Measurements from ENCODE around the gene HK1. TPM values are rescaled to one million over a fixed set of nuclear protein-coding genes. Genes with fewer than 3 reads are reported as not detected.

Gene HK1
- polyA plus RNA-seq, 2 donors, result 52.1 to 105 TPM

- peaks cover 3 to 14% of the 10 kb centered on the region in 2 donors for H3K4me1 ChIP-seq (ENCODE audit: control insufficient read depth in 2 of 2, insufficient read depth in 2 of 2, low read length in 1 of 2)
- WGBS, 2 donors, result 49 to 52% methylated on average over 13 of the region's 13 CpGs
- no peaks in the 10 kb centered on the region for H3K27me3 ChIP-seq (ENCODE audit: control insufficient read depth in 1 of 2, insufficient read depth in 2 of 2, low read length in 2 of 2)
- H3K4me3 ChIP-seq (ENCODE audit: low read depth in 1 of 2, low read length in 2 of 2), result no peak overlapping the region
- H3K27ac ChIP-seq (ENCODE audit: low read depth in 2 of 2, low read length in 1 of 2), result peak overlapping the region; percentile 40 to 86
- peaks cover 0 to 2% of the 10 kb centered on the region in 2 donors for H3K36me3 ChIP-seq (ENCODE audit: control insufficient read depth in 2 of 2, insufficient read depth in 2 of 2, low read length in 1 of 2)
- no peaks in the 10 kb centered on the region for H3K9me3 ChIP-seq (ENCODE audit: control insufficient read depth in 2 of 2, insufficient read depth in 1 of 2, low read depth in 1 of 2, low read length in 1 of 2)
These were observed 143.5 kb downstream of the HK1 start for GRCh38 chr10:69421611-69422308.

- no peak overlapping the region for H3K4me3 ChIP-seq (ENCODE audit: low read depth in 1 of 2, low read length in 2 of 2)
- 88 to 91% methylated on average over 4 of the region's 4 CpGs for WGBS, 2 donors
- H3K4me1 ChIP-seq (ENCODE audit: control insufficient read depth in 2 of 2, insufficient read depth in 2 of 2, low read length in 1 of 2), result peaks cover 3 to 14% of the 10 kb centered on the region in 2 donors
- H3K36me3 ChIP-seq (ENCODE audit: control insufficient read depth in 2 of 2, insufficient read depth in 2 of 2, low read length in 1 of 2), result peaks cover 0 to 2% of the 10 kb centered on the region in 2 donors
- peak overlapping the region; percentile 19 to 51 for H3K27ac ChIP-seq (ENCODE audit: low read depth in 2 of 2, low read length in 1 of 2)
- no peaks in the 10 kb centered on the region for H3K9me3 ChIP-seq (ENCODE audit: control insufficient read depth in 2 of 2, insufficient read depth in 1 of 2, low read depth in 1 of 2, low read length in 1 of 2)
- no peaks in the 10 kb centered on the region for H3K27me3 ChIP-seq (ENCODE audit: control insufficient read depth in 1 of 2, insufficient read depth in 2 of 2, low read length in 2 of 2)
These were observed 144.4 kb downstream of the HK1 start for GRCh38 chr10:69422676-69423075.

GRCh38 chr10:69425041-69425440 is 146.7 kb downstream of the HK1 start:
- WGBS, 2 donors, result 95 to 96% methylated on average over 2 of the region's 2 CpGs
- no peak overlapping the region for H3K27ac ChIP-seq (ENCODE audit: low read depth in 2 of 2, low read length in 1 of 2)
- H3K9me3 ChIP-seq (ENCODE audit: control insufficient read depth in 2 of 2, insufficient read depth in 1 of 2, low read depth in 1 of 2, low read length in 1 of 2), result no peaks in the 10 kb centered on the region
- peaks cover 0 to 2% of the 10 kb centered on the region in 2 donors for H3K36me3 ChIP-seq (ENCODE audit: control insufficient read depth in 2 of 2, insufficient read depth in 2 of 2, low read length in 1 of 2)
- peaks cover 2 to 14% of the 10 kb centered on the region in 2 donors for H3K4me1 ChIP-seq (ENCODE audit: control insufficient read depth in 2 of 2, insufficient read depth in 2 of 2, low read length in 1 of 2)
- H3K27me3 ChIP-seq (ENCODE audit: control insufficient read depth in 1 of 2, insufficient read depth in 2 of 2, low read length in 2 of 2), result no peaks in the 10 kb centered on the region
- H3K4me3 ChIP-seq (ENCODE audit: low read depth in 1 of 2, low read length in 2 of 2), result no peak overlapping the region

- Histone ChIP-seq H3K36me3 (ENCODE audit: control insufficient read depth in 2 of 2, insufficient read depth in 2 of 2, low read length in 1 of 2) (peaks cover 0 to 2% of the 10 kb centered on the region in 2 donors), H3K4me1 (ENCODE audit: control insufficient read depth in 2 of 2, insufficient read depth in 2 of 2, low read length in 1 of 2) (peaks cover 2 to 14% of the 10 kb centered on the region in 2 donors), H3K27ac (ENCODE audit: low read depth in 2 of 2, low read length in 1 of 2) (peak overlapping the region; percentile 48 to 49), H3K4me3 (ENCODE audit: low read depth in 1 of 2, low read length in 2 of 2) (no peak overlapping the region), H3K9me3 (ENCODE audit: control insufficient read depth in 2 of 2, insufficient read depth in 1 of 2, low read depth in 1 of 2, low read length in 1 of 2) (no peaks in the 10 kb centered on the region), H3K27me3 (ENCODE audit: control insufficient read depth in 1 of 2, insufficient read depth in 2 of 2, low read length in 2 of 2) (no peaks in the 10 kb centered on the region)
- 46 to 48% methylated on average over 5 of the region's 5 CpGs for WGBS, 2 donors
These were observed 147.4 kb downstream of the HK1 start for GRCh38 chr10:69425511-69426298.

- Histone ChIP-seq H3K27me3 (ENCODE audit: control insufficient read depth in 1 of 2, insufficient read depth in 2 of 2, low read length in 2 of 2) (no peaks in the 10 kb centered on the region), H3K36me3 (ENCODE audit: control insufficient read depth in 2 of 2, insufficient read depth in 2 of 2, low read length in 1 of 2) (peaks cover 0 to 2% of the 10 kb centered on the region in 2 donors), H3K9me3 (ENCODE audit: control insufficient read depth in 2 of 2, insufficient read depth in 1 of 2, low read depth in 1 of 2, low read length in 1 of 2) (no peaks in the 10 kb centered on the region), H3K4me1 (ENCODE audit: control insufficient read depth in 2 of 2, insufficient read depth in 2 of 2, low read length in 1 of 2) (peaks cover 2 to 14% of the 10 kb centered on the region in 2 donors), H3K27ac (ENCODE audit: low read depth in 2 of 2, low read length in 1 of 2) (peak overlapping the region; percentile 48 to 49), H3K4me3 (ENCODE audit: low read depth in 1 of 2, low read length in 2 of 2) (no peak overlapping the region)
- 85 to 88% methylated on average over 4 of the region's 4 CpGs for WGBS, 2 donors
These were observed 148.1 kb downstream of the HK1 start for GRCh38 chr10:69426376-69426727.

GRCh38 chr10:69428165-69428564 is 149.9 kb downstream of the HK1 start:
- no peaks in the 10 kb centered on the region for H3K27me3 ChIP-seq (ENCODE audit: control insufficient read depth in 1 of 2, insufficient read depth in 2 of 2, low read length in 2 of 2)
- WGBS, 2 donors, result 64 to 75% methylated on average over 8 of the region's 8 CpGs

GRCh38 chr10:69434169-69434568 is 155.9 kb downstream of the HK1 start:
- H3K9me3 ChIP-seq (ENCODE audit: control insufficient read depth in 2 of 2, insufficient read depth in 1 of 2, low read depth in 1 of 2, low read length in 1 of 2), result no peaks in the 10 kb centered on the region
- no peak overlapping the region for H3K4me3 ChIP-seq (ENCODE audit: low read depth in 1 of 2, low read length in 2 of 2)
- peaks cover 2 to 5% of the 10 kb centered on the region in 2 donors for H3K4me1 ChIP-seq (ENCODE audit: control insufficient read depth in 2 of 2, insufficient read depth in 2 of 2, low read length in 1 of 2)
- H3K36me3 ChIP-seq (ENCODE audit: control insufficient read depth in 2 of 2, insufficient read depth in 2 of 2, low read length in 1 of 2), result no peaks in the 10 kb centered on the region
- H3K27ac ChIP-seq (ENCODE audit: low read depth in 2 of 2, low read length in 1 of 2), result no peak overlapping the region
- no peaks in the 10 kb centered on the region for H3K27me3 ChIP-seq (ENCODE audit: control insufficient read depth in 1 of 2, insufficient read depth in 2 of 2, low read length in 2 of 2)
- 78 to 84% methylated on average over 2 of the region's 2 CpGs for WGBS, 2 donors

More at GRCh38 chr10:69428165-69428564, 149.9 kb downstream of the HK1 start:
- Histone ChIP-seq H3K4me1 (ENCODE audit: control insufficient read depth in 2 of 2, insufficient read depth in 2 of 2, low read length in 1 of 2) (peaks cover 0 to 8% of the 10 kb centered on the region in 2 donors), H3K36me3 (ENCODE audit: control insufficient read depth in 2 of 2, insufficient read depth in 2 of 2, low read length in 1 of 2) (peaks cover 0 to 2% of the 10 kb centered on the region in 2 donors), H3K4me3 (ENCODE audit: low read depth in 1 of 2, low read length in 2 of 2) (no peak overlapping the region), H3K27ac (ENCODE audit: low read depth in 2 of 2, low read length in 1 of 2) (no peak overlapping the region), H3K9me3 (ENCODE audit: control insufficient read depth in 2 of 2, insufficient read depth in 1 of 2, low read depth in 1 of 2, low read length in 1 of 2) (no peaks in the 10 kb centered on the region)

GRCh38 chr10:69434926-69435325 is 156.6 kb downstream of the HK1 start:
- Histone ChIP-seq H3K27me3 (ENCODE audit: control insufficient read depth in 1 of 2, insufficient read depth in 2 of 2, low read length in 2 of 2) (no peaks in the 10 kb centered on the region), H3K9me3 (ENCODE audit: control insufficient read depth in 2 of 2, insufficient read depth in 1 of 2, low read depth in 1 of 2, low read length in 1 of 2) (no peaks in the 10 kb centered on the region), H3K4me3 (ENCODE audit: low read depth in 1 of 2, low read length in 2 of 2) (no peak overlapping the region), H3K27ac (ENCODE audit: low read depth in 2 of 2, low read length in 1 of 2) (no peak overlapping the region), H3K4me1 (ENCODE audit: control insufficient read depth in 2 of 2, insufficient read depth in 2 of 2, low read length in 1 of 2) (peaks cover 7 to 8% of the 10 kb centered on the region in 2 donors), H3K36me3 (ENCODE audit: control insufficient read depth in 2 of 2, insufficient read depth in 2 of 2, low read length in 1 of 2) (no peaks in the 10 kb centered on the region)
- 98 to 99% methylated on average over 11 of the region's 11 CpGs for WGBS, 2 donors

GRCh38 chr10:69435966-69436520 is 157.7 kb downstream of the HK1 start:
- Histone ChIP-seq H3K4me3 (ENCODE audit: low read depth in 1 of 2, low read length in 2 of 2) (no peak overlapping the region), H3K4me1 (ENCODE audit: control insufficient read depth in 2 of 2, insufficient read depth in 2 of 2, low read length in 1 of 2) (peaks cover 7 to 11% of the 10 kb centered on the region in 2 donors), H3K27me3 (ENCODE audit: control insufficient read depth in 1 of 2, insufficient read depth in 2 of 2, low read length in 2 of 2) (no peaks in the 10 kb centered on the region), H3K9me3 (ENCODE audit: control insufficient read depth in 2 of 2, insufficient read depth in 1 of 2, low read depth in 1 of 2, low read length in 1 of 2) (no peaks in the 10 kb centered on the region), H3K27ac (ENCODE audit: low read depth in 2 of 2, low read length in 1 of 2) (no peak overlapping the region), H3K36me3 (ENCODE audit: control insufficient read depth in 2 of 2, insufficient read depth in 2 of 2, low read length in 1 of 2) (no peaks in the 10 kb centered on the region)
- WGBS, 2 donors, result 91 to 92% methylated on average over 13 to 14 of the region's 14 CpGs
